GM12875 (cell line): Measurements from ENCODE around the gene ATP1A4.

Experiments
- H3K4me3 ChIP-seq: one replicate; pipeline ENCODE4 v1.5.1; 2011; ENCODE audit warnings: low read depth, low read length, control low read depth
- TF ChIP-seq, protein P1 (sequence below): IDR thresholded peaks from 2 replicates; pipeline ENCODE4 v1.5.1; 2011; ENCODE audit warnings: low read depth, mild to moderate bottlenecking, control low read depth, inconsistent platforms, low read length, moderate library complexity, borderline replicate concordance; ENCODE audit not compliant: insufficient read depth

ATP1A4 gene

GRCh38 chr1:160186246-160186645, 34.8 kb downstream of the ATP1A4 start:
- H3K4me3 ChIP-seq, result no peak overlapping the region
- TF ChIP-seq, protein P1, sequence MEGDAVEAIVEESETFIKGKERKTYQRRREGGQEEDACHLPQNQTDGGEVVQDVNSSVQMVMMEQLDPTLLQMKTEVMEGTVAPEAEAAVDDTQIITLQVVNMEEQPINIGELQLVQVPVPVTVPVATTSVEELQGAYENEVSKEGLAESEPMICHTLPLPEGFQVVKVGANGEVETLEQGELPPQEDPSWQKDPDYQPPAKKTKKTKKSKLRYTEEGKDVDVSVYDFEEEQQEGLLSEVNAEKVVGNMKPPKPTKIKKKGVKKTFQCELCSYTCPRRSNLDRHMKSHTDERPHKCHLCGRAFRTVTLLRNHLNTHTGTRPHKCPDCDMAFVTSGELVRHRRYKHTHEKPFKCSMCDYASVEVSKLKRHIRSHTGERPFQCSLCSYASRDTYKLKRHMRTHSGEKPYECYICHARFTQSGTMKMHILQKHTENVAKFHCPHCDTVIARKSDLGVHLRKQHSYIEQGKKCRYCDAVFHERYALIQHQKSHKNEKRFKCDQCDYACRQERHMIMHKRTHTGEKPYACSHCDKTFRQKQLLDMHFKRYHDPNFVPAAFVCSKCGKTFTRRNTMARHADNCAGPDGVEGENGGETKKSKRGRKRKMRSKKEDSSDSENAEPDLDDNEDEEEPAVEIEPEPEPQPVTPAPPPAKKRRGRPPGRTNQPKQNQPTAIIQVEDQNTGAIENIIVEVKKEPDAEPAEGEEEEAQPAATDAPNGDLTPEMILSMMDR, result no peak

- H3K4me3 ChIP-seq, result no peak overlapping the region
- TF ChIP-seq, protein P1, result no peak
These were observed 35.3 kb downstream of the ATP1A4 start for GRCh38 chr1:160186729-160187128.

DNA sequence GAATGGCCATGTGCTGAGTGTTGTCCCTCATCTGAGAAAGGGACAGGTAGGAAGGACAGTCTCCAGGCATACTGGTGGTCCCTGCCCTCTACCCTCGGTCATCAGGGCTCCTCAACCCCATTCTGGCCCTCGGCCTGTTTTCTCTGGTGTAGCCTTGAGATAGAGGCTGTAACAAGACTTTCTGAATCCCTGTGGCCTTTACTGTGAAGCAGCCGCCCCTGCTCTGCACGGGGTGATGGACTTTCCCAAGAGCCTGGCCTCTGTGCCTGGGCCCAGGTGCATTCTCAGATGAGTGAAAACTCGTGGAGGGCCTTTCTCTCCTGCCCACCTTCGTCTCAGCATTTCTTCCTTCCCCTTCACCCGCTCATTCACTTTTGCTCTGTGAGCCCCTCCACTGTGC, 36.0 kb downstream of the ATP1A4 start:
- H3K4me3 ChIP-seq, result no peak overlapping the region
- TF ChIP-seq, protein P1, result no peak

- no peak overlapping the region for H3K4me3 ChIP-seq
- TF ChIP-seq, protein P1, result no peak
These were observed 36.9 kb downstream of the ATP1A4 start for GRCh38 chr1:160188341-160188740.

GRCh38 chr1:160189649-160190625, 38.5 kb downstream of the ATP1A4 start, which contains the start of gene CASQ1:
Gene CASQ1, plus strand, starts transcription at chr1:160190575. Its CDS starts 177 bp downstream, at chr1:160190752.
- H3K4me3 ChIP-seq, result no peak within 1 kb of the TSS
- TF ChIP-seq, protein P1, result no peak

DNA sequence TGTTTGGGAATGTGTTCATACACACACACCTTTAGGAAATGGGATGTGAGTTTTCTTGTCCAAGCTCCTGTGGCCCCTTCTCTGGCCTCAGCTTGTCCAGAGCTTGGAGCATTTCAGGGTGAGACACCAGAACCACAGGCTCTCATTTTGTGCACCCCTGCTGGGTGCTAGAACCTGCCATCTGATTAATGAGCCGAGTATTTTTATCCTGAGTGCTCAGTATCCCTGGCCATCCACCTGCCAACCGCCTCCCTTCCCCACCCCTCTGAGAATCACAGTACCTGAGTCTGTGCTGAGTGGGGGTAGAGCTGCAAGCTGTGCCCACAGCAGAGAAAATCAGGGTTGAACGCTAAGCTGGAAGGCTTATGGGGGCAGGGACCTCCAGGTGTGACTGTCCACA, 40.4 kb downstream of the ATP1A4 start:
- H3K4me3 ChIP-seq, result no peak overlapping the region
- TF ChIP-seq, protein P1, result no peak

- TF ChIP-seq, protein P1, result no peak
- no peak overlapping the region for H3K4me3 ChIP-seq
These were observed 40.8 kb downstream of the ATP1A4 start for GRCh38 chr1:160192234-160192633.
